GM12864 (cell line): Measurements from ENCODE around the gene RAPGEF4.

Experiments
- DNase-seq: peaks from one replicate; pipeline ENCODE4 v3.0.0-alpha.2; 2011; ENCODE audit warnings: low read depth
- H3K4me3 ChIP-seq: 2 replicates; pipeline ENCODE4 v1.5.1; 2011; ENCODE audit warnings: mild to moderate bottlenecking, low read depth, low read length, control low read depth
- TF ChIP-seq, protein P1 (sequence below): IDR thresholded peaks from 2 replicates; pipeline ENCODE4 v1.5.1; 2011; ENCODE audit warnings: low read depth, mild to moderate bottlenecking, moderate library complexity, low read length, control low read depth, inconsistent platforms; ENCODE audit errors: missing control alignments

Gene RAPGEF4

DNA sequence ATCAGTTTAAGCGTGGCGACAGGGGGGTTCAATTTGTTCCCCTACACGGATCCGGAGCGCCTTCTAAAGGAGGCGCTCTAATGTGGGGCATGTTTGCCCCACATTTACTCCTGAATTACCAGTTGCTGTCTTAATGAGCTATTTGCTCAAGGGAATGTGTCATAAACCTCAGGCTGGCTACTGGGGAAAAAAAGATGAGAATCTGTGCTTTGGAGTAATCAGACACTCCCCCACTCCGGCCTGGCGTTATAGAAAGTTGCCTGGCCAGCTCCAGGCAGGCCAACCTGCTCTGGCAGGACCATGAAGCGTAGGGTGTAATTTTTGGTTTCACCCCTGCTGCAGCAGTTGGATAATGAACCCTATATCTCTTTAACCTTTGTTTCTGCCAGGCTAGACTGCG lies 309.0 kb downstream of the RAPGEF4 start:
- H3K4me3 ChIP-seq = no peak overlapping the region
- no peak for DNase-seq
- TF ChIP-seq, protein P1, sequence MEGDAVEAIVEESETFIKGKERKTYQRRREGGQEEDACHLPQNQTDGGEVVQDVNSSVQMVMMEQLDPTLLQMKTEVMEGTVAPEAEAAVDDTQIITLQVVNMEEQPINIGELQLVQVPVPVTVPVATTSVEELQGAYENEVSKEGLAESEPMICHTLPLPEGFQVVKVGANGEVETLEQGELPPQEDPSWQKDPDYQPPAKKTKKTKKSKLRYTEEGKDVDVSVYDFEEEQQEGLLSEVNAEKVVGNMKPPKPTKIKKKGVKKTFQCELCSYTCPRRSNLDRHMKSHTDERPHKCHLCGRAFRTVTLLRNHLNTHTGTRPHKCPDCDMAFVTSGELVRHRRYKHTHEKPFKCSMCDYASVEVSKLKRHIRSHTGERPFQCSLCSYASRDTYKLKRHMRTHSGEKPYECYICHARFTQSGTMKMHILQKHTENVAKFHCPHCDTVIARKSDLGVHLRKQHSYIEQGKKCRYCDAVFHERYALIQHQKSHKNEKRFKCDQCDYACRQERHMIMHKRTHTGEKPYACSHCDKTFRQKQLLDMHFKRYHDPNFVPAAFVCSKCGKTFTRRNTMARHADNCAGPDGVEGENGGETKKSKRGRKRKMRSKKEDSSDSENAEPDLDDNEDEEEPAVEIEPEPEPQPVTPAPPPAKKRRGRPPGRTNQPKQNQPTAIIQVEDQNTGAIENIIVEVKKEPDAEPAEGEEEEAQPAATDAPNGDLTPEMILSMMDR = no peak

DNA sequence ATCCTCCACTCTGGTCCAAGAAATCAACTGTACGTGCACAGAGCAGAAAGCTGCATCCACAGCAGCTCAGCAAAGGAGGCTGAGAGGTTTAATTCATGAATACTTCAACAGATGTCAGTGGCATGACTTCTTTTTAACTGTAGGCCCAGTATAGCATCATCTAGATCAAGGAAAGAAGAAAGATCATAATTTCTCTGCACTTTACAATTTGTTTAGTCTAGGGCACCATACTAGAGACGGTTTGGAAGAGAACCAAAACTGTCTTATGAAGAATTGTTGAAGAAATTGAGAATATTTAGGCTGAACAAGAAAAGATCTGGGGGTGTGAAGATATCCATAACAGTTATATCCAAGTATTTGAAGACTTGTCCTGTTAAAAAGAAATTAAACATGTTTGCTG lies 309.5 kb downstream of the RAPGEF4 start:
- no peak for DNase-seq
- TF ChIP-seq, protein P1 = no peak
- H3K4me3 ChIP-seq = no peak overlapping the region

DNA sequence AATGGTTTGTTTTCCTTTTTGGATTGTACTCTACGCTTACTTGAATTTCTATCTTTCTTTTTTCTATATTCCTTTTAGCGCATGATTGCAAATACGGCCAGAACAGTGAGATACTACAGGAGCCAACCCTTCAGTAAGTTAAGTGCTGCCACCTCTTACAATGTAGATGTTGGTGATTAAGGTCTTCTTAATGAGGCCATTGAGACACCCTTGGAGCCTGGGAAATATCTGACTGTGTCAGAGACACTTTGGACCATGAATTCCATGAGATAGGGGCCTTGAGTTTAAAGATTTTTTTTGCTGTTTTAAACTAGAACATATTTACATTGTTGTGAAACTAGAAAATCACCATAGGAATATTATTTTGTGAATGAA lies 312.9 kb downstream of the RAPGEF4 start:
- H3K4me3 ChIP-seq = no peak overlapping the region
- DNase-seq = no peak
- TF ChIP-seq, protein P1 = no peak

DNA sequence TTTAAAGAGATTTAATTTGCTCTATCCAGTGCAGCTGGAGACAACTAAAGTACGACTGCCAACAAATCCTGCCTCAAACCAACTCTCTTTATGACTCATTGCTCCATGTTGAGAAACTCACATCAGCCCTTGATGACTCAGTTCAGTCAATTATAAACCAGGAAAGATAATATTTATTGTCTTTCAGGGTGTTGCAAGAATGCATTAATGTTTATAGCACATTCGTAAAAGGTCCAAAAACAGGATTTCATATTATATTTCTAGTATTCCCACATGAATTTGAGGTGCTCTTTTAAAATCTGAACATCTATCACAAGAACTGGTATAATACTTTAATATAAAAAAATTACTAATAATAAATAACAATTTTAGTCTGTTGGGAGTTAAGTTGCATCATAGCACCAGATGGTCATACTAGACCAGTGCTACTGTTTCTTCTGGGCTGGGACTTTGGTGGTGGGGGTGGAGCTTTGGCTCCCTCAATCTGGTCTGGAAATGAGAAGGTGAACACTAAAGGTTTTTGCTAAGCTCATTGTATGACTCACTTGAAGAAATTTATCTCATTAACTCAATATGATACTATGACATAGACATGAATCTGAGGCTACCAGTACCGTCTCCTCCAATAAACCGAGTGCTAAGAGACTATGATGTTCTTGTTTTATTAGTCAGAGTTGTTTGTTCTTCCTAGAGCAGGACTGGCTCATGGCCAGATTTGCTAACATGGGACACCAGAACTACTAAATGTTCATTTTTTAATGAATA lies 313.4 kb downstream of the RAPGEF4 start:
- TF ChIP-seq, protein P1 = no peak
- DNase-seq = no peak
- no peak overlapping the region for H3K4me3 ChIP-seq

DNA sequence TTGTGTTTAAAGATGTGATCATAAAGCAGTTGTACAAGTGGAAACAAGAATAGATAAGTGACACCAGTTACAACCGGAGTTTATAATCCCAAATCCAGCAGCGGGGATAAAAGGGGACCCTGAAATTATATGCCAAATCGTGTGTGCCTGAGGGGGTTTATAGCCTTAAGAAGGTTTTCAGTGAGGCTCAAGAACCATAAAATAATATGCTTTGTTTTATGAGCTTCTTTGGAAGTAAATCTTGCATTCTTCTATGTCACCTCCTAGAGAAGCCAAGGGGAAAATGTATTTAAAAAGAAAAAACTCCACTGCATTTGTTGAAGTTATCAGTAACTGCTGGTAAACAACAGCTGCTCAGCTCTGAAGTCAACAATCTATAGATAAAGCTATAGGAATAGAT lies 314.2 kb downstream of the RAPGEF4 start:
- TF ChIP-seq, protein P1 = no peak
- DNase-seq = no peak
- H3K4me3 ChIP-seq = no peak overlapping the region

DNA sequence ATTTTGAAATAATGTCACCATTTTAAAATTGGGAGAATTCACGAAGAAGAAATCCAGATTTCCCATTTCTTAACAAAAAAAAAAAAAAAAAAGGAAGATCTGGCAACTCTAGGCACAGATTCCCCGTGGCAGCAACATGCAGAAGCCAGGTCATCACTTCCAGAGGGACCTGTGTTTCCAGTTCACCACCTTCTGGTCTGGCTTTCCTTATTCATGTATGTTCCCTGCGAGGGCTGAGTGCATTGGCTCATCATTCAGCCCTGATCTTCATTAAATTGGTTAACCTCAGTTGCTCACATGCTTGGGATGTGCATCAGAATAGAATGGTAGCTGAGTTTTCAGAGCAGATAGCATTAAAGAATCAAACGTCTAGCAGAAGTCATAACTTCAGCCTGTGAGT lies 315.0 kb downstream of the RAPGEF4 start:
- no peak for DNase-seq
- TF ChIP-seq, protein P1 = no peak

DNA sequence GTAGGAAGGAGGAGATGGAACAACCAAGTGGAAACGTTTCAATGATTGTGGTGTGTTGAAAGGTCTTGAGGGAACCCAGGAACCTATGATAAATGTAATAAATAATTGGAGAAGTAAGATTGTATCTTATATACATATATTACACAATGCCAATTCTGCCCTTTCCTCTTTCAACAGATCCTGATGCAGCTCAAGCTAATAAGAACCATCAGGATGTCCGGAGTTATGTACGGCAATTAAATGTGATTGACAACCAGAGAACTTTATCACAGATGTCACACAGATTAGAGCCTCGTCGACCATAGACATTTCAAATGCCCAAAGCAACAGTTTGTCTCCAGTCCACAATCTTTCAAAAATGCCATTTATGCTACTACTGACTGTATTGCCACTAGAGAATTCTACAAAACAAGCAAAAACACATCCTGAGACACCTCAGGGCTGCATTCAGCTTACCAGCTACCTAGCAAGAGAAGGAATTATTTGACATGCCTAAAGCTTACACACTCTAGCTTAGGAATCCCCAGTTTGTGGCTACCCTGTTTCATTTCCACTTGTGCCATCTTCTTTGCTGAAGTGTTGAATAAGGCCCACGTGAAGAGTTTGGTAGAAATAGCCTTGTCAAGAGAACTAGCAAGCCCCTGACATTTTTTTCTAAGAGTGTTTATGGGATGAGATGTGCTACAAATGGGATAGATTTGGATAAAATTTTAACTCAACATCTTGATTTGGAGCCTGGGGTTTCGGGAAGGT lies 316.0 kb downstream of the RAPGEF4 start:
- DNase-seq = no peak
- H3K4me3 ChIP-seq = no peak overlapping the region
- TF ChIP-seq, protein P1 = no peak

More for the DNA sequence above, 315.0 kb downstream of the RAPGEF4 start:
- H3K4me3 ChIP-seq = no peak overlapping the region
